ENCODE data around the gene GNE.

DNA sequence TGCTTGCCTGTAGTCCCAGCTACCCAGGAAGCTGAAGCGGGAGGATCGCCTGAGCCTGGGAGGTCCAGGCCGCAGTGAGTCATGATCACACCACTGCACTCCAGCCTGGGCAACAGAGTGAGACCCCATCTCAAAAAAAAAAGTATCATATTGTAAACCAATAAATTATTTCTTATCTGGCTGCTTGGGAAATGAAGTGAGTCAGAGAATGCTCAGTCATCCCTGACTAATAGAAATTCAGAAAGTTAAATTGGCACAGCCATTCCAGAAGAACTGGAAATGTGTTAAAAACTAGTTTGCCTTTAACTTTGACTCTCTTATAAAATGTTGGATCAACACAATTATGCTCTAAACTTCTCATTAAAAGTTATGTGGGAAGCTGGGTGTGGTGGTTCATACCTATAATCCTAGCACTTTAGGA is 9.8 kb upstream of the GNE start:
- no peak for TF ChIP-seq KLF9 (tag by site-specific recombination; IDR thresholded peaks at IDR 0.05; ENCODE audit: low read depth)
- no peak for TF ChIP-seq ZFP41 (tag by site-specific recombination; IDR thresholded peaks at IDR 0.05; ENCODE audit: borderline replicate concordance)
- no peak for TF ChIP-seq BCL11A (tag by site-specific recombination; IDR thresholded peaks at IDR 0.05; ENCODE audit: low read depth)
- TF ChIP-seq, protein P1, sequence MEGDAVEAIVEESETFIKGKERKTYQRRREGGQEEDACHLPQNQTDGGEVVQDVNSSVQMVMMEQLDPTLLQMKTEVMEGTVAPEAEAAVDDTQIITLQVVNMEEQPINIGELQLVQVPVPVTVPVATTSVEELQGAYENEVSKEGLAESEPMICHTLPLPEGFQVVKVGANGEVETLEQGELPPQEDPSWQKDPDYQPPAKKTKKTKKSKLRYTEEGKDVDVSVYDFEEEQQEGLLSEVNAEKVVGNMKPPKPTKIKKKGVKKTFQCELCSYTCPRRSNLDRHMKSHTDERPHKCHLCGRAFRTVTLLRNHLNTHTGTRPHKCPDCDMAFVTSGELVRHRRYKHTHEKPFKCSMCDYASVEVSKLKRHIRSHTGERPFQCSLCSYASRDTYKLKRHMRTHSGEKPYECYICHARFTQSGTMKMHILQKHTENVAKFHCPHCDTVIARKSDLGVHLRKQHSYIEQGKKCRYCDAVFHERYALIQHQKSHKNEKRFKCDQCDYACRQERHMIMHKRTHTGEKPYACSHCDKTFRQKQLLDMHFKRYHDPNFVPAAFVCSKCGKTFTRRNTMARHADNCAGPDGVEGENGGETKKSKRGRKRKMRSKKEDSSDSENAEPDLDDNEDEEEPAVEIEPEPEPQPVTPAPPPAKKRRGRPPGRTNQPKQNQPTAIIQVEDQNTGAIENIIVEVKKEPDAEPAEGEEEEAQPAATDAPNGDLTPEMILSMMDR (tag by site-specific recombination; IDR thresholded peaks at IDR 0.05), result no peak
